ENCODE measurements around the gene SCIMP. TPM values are rescaled to one million over a fixed set of nuclear protein-coding genes. Genes with fewer than 3 reads are reported as not detected.

Gene SCIMP
- total and polyA plus RNA-seq, 2 of the 13 experiments (the other 11 are each of a cell fraction or from before 2014, with no cell fraction given), result not detected

- ATAC-seq, result no peak
- ChIA-PET CTCF (ENCODE audit: low intra/inter-chr PET ratio, low total read pairs) (no interaction called here), POLR2A (no interaction called here)
- H3K79me2 ChIP-seq (ENCODE audit: insufficient read depth, low read length), result peaks cover 9% of the 10 kb centered on the region
- intact Hi-C loops (cut with micrococcal nuclease; ENCODE audit: unreplicated experiment) (no loop called here), in situ Hi-C loops (cut with HindIII; ENCODE audit: extremely low pct_ligation_motif_present, low pct_unique_long_range_greater_than_20kb) (no loop called here)
- H3K27me3 ChIP-seq (ENCODE audit: control insufficient read depth in 1 of 2, insufficient read depth in 2 of 2, low read length in 2 of 2), result no peaks in the 10 kb centered on the region
- FAIRE-seq, result no peak
- WGBS (ENCODE audit: low lambda C conversion rate), result 70% methylated on average over 2 of the region's 2 CpGs
- TF ChIP-seq CCDC6 (CRISPR knock-in tag; IDR thresholded peaks at IDR 0.05) (no peak), ZNF558 (CRISPR knock-in tag; IDR thresholded peaks at IDR 0.05; ENCODE audit: borderline replicate concordance) (no peak), MXD1 (CRISPR knock-in tag; IDR thresholded peaks at IDR 0.05) (no peak), ZFP41 (CRISPR knock-in tag; IDR thresholded peaks at IDR 0.05; ENCODE audit: borderline replicate concordance) (no peak), PRDM10 (CRISPR knock-in tag; IDR thresholded peaks at IDR 0.05; ENCODE audit: low read depth) (no peak), ZNF614 (CRISPR knock-in tag; IDR thresholded peaks at IDR 0.05; ENCODE audit: borderline replicate concordance) (no peak)
- H3K4me2 ChIP-seq (ENCODE audit: low read depth, low read length), result no peak overlapping the region
- no peak overlapping the region for H3K9ac ChIP-seq (ENCODE audit: insufficient read depth, low read depth, low read length)
- H3K27ac ChIP-seq (ENCODE audit: extremely low read length, insufficient read depth, low read length), result no peak overlapping the region
- no peak overlapping the region for H3K4me3 ChIP-seq (replicated peaks in 1 of 3; ENCODE audit: insufficient read depth in 1 of 3, low read depth in 2 of 3, low read length in 3 of 3)
- H3K36me3 ChIP-seq (replicated peaks in 1 of 2; ENCODE audit: control insufficient read depth in 1 of 2, insufficient read depth in 2 of 2, low read length in 2 of 2), result no peaks in the 10 kb centered on the region
- H2AFZ ChIP-seq (ENCODE audit: low read length), result no peak overlapping the region
- no peak for DNase-seq (ENCODE audit: low spot score)
- H3K4me1 ChIP-seq (ENCODE audit: insufficient read depth, low read length), result peaks cover 17% of the 10 kb centered on the region
- no peaks in the 10 kb centered on the region for H3K9me3 ChIP-seq (ENCODE audit: low read length)
- BruUV-seq (replicated peaks), result no TSS peak
- H4K20me1 ChIP-seq (ENCODE audit: insufficient read depth, low read length), result no peaks in the 10 kb centered on the region
Observed at GRCh38 chr17:5194346-5194745, 40.3 kb downstream of the SCIMP start.
